Measurements from ENCODE around the gene KIAA2012.
A peak's percentile ranks its signal among the peaks of the same experiment; 100 is the strongest.

Gene KIAA2012

DNA sequence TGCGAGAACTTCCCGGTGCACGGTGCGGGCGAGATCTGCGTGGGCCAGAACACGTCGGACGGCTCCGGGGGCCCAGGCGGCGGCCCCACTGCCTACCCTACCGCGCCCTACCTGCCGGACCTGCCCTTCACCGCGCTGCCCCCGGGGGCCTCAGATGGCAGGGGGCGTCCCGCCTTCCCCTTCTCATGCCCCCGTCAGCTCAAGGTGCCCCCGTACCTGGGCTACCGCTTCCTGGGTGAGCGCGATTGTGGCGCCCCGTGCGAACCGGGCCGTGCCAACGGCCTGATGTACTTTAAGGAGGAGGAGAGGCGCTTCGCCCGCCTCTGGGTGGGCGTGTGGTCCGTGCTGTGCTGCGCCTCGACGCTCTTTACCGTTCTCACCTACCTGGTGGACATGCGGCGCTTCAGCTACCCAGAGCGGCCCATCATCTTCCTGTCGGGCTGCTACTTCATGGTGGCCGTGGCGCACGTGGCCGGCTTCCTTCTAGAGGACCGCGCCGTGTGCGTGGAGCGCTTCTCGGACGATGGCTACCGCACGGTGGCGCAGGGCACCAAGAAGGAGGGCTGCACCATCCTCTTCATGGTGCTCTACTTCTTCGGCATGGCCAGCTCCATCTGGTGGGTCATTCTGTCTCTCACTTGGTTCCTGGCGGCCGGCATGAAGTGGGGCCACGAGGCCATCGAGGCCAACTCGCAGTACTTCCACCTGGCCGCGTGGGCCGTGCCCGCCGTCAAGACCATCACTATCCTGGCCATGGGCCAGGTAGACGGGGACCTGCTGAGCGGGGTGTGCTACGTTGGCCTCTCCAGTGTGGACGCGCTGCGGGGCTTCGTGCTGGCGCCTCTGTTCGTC is 37.7 kb upstream of the KIAA2012 start:
- peak; percentile 94 for DNase-seq (ENCODE audit: low read depth)
- H3K4me3 ChIP-seq (ENCODE audit: low read length) = peak overlapping the region; percentile 76
- peak overlapping the region; percentile 79 for H3K9ac ChIP-seq (ENCODE audit: low read length)
- H3K27me3 ChIP-seq (replicated peaks; ENCODE audit: control insufficient read depth, insufficient read depth, low read length) = no peaks in the 10 kb centered on the region
- H3K4me1 ChIP-seq (ENCODE audit: control insufficient read depth, insufficient read depth, low read length) = peaks cover 69% of the 10 kb centered on the region
- H3K36me3 ChIP-seq (ENCODE audit: control insufficient read depth, insufficient read depth, low read length, severe bottlenecking) = no peaks in the 10 kb centered on the region
- no peaks in the 10 kb centered on the region for H3K9me3 ChIP-seq (ENCODE audit: control insufficient read depth, low read length)

- DNase-seq (ENCODE audit: low read depth) = no peak
- Histone ChIP-seq H3K36me3 (ENCODE audit: control insufficient read depth, insufficient read depth, low read length, severe bottlenecking) (no peaks in the 10 kb centered on the region), H3K4me1 (ENCODE audit: control insufficient read depth, insufficient read depth, low read length) (peaks cover 66% of the 10 kb centered on the region), H3K4me3 (ENCODE audit: low read length) (peak overlapping the region; percentile 76), H3K27me3 (replicated peaks; ENCODE audit: control insufficient read depth, insufficient read depth, low read length) (no peaks in the 10 kb centered on the region), H3K9ac (ENCODE audit: low read length) (no peak overlapping the region), H3K9me3 (ENCODE audit: control insufficient read depth, low read length) (no peaks in the 10 kb centered on the region)
Measured at GRCh38 chr2:202035941-202036372, 37.1 kb upstream of the KIAA2012 start.

GRCh38 chr2:202036601-202037037 is 36.4 kb upstream of the KIAA2012 start:
- H3K4me1 ChIP-seq (ENCODE audit: control insufficient read depth, insufficient read depth, low read length) = peaks cover 60% of the 10 kb centered on the region
- H3K9ac ChIP-seq (ENCODE audit: low read length) = peak overlapping the region; percentile 58
- peak; percentile 64 for DNase-seq (ENCODE audit: low read depth)
- H3K4me3 ChIP-seq (ENCODE audit: low read length) = peak overlapping the region; percentile 76
- no peaks in the 10 kb centered on the region for H3K9me3 ChIP-seq (ENCODE audit: control insufficient read depth, low read length)
- no peaks in the 10 kb centered on the region for H3K27me3 ChIP-seq (replicated peaks; ENCODE audit: control insufficient read depth, insufficient read depth, low read length)
- no peaks in the 10 kb centered on the region for H3K36me3 ChIP-seq (ENCODE audit: control insufficient read depth, insufficient read depth, low read length, severe bottlenecking)

GRCh38 chr2:202037086-202037485 is 36.0 kb upstream of the KIAA2012 start:
- H3K36me3 ChIP-seq (ENCODE audit: control insufficient read depth, insufficient read depth, low read length, severe bottlenecking) = no peaks in the 10 kb centered on the region
- peak overlapping the region; percentile 76 for H3K4me3 ChIP-seq (ENCODE audit: low read length)
- H3K9ac ChIP-seq (ENCODE audit: low read length) = peak overlapping the region; percentile 58
- DNase-seq (ENCODE audit: low read depth) = peak; percentile 66
- no peaks in the 10 kb centered on the region for H3K27me3 ChIP-seq (replicated peaks; ENCODE audit: control insufficient read depth, insufficient read depth, low read length)
- H3K4me1 ChIP-seq (ENCODE audit: control insufficient read depth, insufficient read depth, low read length) = peaks cover 55% of the 10 kb centered on the region
- H3K9me3 ChIP-seq (ENCODE audit: control insufficient read depth, low read length) = no peaks in the 10 kb centered on the region

DNA sequence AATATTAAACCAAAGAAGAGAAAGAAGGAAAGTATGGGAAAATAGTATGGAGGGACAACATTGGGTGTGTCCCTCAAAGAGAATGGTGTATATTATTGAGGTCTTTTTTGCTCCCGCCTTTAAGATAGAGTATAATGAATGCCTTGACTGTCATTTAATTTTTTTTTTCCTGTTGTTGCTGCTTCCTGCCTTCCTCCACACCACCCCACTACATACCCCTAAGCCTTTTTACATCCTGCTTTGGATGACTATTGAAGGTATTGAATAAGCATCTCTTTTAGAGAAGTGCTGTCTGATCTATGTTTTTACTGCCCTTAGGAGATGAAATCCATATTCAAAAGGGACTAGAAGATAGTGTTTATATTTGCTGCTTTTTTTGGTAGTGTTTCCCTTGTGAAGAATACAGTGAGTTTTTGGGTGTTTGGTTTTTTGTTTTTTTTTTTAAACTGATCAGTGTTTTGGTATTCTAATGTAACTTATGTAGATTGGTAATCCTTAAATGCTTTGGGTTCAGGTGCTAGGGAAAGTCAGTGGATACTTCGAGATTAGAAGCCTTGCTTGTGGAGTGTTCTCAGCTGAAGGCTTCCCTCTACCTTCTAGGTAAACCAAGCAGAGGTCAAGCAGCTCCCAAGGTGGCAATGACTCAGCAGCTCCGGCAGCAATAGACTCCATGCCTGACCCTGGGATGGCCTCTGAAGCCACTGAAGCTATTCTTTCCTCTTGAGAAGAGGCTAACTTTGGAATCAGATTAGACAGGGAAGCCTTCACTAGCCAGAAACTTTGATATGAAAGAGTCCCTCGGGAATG is 34.4 kb upstream of the KIAA2012 start:
- H3K9ac ChIP-seq (ENCODE audit: low read length) = no peak overlapping the region
- no peaks in the 10 kb centered on the region for H3K36me3 ChIP-seq (ENCODE audit: control insufficient read depth, insufficient read depth, low read length, severe bottlenecking)
- no peaks in the 10 kb centered on the region for H3K9me3 ChIP-seq (ENCODE audit: control insufficient read depth, low read length)
- H3K4me3 ChIP-seq (ENCODE audit: low read length) = no peak overlapping the region
- DNase-seq (ENCODE audit: low read depth) = peak; percentile 75
- peaks cover 48% of the 10 kb centered on the region for H3K4me1 ChIP-seq (ENCODE audit: control insufficient read depth, insufficient read depth, low read length)
- H3K27me3 ChIP-seq (replicated peaks; ENCODE audit: control insufficient read depth, insufficient read depth, low read length) = no peaks in the 10 kb centered on the region

- DNase-seq (ENCODE audit: low read depth) = peak; percentile 24
- Histone ChIP-seq H3K9ac (ENCODE audit: low read length) (no peak overlapping the region), H3K36me3 (ENCODE audit: control insufficient read depth, insufficient read depth, low read length, severe bottlenecking) (no peaks in the 10 kb centered on the region), H3K9me3 (ENCODE audit: control insufficient read depth, low read length) (no peaks in the 10 kb centered on the region), H3K4me3 (ENCODE audit: low read length) (no peak overlapping the region), H3K4me1 (ENCODE audit: control insufficient read depth, insufficient read depth, low read length) (peaks cover 48% of the 10 kb centered on the region), H3K27me3 (replicated peaks; ENCODE audit: control insufficient read depth, insufficient read depth, low read length) (no peaks in the 10 kb centered on the region)
Measured at GRCh38 chr2:202039278-202040078, 33.6 kb upstream of the KIAA2012 start.

GRCh38 chr2:202040079-202040844 is 32.8 kb upstream of the KIAA2012 start:
- Histone ChIP-seq H3K4me1 (ENCODE audit: control insufficient read depth, insufficient read depth, low read length) (peaks cover 42% of the 10 kb centered on the region), H3K4me3 (ENCODE audit: low read length) (no peak overlapping the region), H3K9me3 (ENCODE audit: control insufficient read depth, low read length) (no peaks in the 10 kb centered on the region), H3K36me3 (ENCODE audit: control insufficient read depth, insufficient read depth, low read length, severe bottlenecking) (no peaks in the 10 kb centered on the region), H3K9ac (ENCODE audit: low read length) (no peak overlapping the region), H3K27me3 (replicated peaks; ENCODE audit: control insufficient read depth, insufficient read depth, low read length) (no peaks in the 10 kb centered on the region)
- DNase-seq (ENCODE audit: low read depth) = no peak

DNA sequence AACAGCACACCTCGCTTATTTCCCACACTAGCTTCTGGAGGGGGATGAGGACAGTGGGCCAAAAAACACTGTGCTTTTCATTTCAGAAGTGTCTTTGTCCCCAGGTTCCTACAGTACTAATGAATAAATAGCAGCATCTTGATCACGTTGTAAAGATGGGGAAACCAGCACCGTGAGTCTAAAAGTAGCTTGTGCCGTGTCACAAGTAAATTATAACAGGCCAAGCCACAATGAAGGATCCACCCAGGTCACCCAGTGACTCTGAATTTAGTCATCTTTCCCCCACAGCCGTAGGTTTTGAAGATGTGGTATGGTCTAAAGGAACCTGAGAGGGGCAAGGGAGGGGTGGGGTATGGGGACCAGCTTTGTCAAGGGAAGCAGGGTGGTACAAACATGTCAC is 30.6 kb upstream of the KIAA2012 start:
- Histone ChIP-seq H3K9me3 (ENCODE audit: control insufficient read depth, low read length) (no peaks in the 10 kb centered on the region), H3K4me1 (ENCODE audit: control insufficient read depth, insufficient read depth, low read length) (peaks cover 23% of the 10 kb centered on the region), H3K4me3 (ENCODE audit: low read length) (no peak overlapping the region), H3K36me3 (ENCODE audit: control insufficient read depth, insufficient read depth, low read length, severe bottlenecking) (no peaks in the 10 kb centered on the region), H3K9ac (ENCODE audit: low read length) (no peak overlapping the region), H3K27me3 (replicated peaks; ENCODE audit: control insufficient read depth, insufficient read depth, low read length) (peaks cover 13% of the 10 kb centered on the region)
- no peak for DNase-seq (ENCODE audit: low read depth)

DNA sequence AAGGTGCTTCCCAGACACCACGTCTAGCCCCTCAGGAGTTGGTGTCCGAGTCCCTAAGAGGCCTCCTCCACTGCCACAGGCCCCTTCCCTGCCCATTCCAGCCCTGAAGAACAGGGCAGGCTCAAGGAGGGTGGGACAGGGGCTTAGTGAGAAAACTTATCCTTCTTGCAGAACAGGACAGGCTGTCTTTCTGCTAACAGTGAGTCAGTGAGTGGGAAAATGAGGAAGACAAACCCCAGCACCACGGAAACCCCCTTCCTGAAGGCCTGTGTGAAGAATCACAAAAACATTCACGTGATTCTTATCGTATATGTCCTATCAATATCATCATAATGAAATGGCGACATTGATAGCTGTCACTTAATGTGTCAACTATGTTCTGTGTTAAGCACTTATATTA is 29.6 kb upstream of the KIAA2012 start:
- Histone ChIP-seq H3K9ac (ENCODE audit: low read length) (no peak overlapping the region), H3K4me1 (ENCODE audit: control insufficient read depth, insufficient read depth, low read length) (peaks cover 14% of the 10 kb centered on the region), H3K27me3 (replicated peaks; ENCODE audit: control insufficient read depth, insufficient read depth, low read length) (peaks cover 13% of the 10 kb centered on the region), H3K9me3 (ENCODE audit: control insufficient read depth, low read length) (no peaks in the 10 kb centered on the region), H3K4me3 (ENCODE audit: low read length) (no peak overlapping the region), H3K36me3 (ENCODE audit: control insufficient read depth, insufficient read depth, low read length, severe bottlenecking) (no peaks in the 10 kb centered on the region)
- DNase-seq (ENCODE audit: low read depth) = no peak

DNA sequence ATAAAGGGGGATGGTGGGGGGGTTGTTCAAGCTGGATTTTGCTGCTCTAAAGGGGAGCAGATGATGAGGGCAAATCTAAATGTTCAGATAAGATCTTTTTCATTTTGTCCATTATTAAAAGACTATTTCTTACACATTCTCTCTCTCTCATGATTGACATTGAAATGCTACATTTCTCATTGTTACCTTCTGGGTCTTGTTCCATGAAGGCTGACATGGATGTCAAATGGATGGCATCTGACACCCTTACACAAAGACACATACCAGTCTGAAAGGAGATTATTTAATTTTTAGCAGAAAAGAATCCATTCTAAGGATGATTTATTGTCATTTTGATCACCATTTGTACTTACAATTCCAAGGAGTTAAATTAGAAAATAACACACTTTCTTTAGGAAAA is 28.3 kb upstream of the KIAA2012 start:
- peaks cover 13% of the 10 kb centered on the region for H3K27me3 ChIP-seq (replicated peaks; ENCODE audit: control insufficient read depth, insufficient read depth, low read length)
- no peak overlapping the region for H3K9ac ChIP-seq (ENCODE audit: low read length)
- no peaks in the 10 kb centered on the region for H3K36me3 ChIP-seq (ENCODE audit: control insufficient read depth, insufficient read depth, low read length, severe bottlenecking)
- H3K4me1 ChIP-seq (ENCODE audit: control insufficient read depth, insufficient read depth, low read length) = peaks cover 1% of the 10 kb centered on the region
- no peaks in the 10 kb centered on the region for H3K9me3 ChIP-seq (ENCODE audit: control insufficient read depth, low read length)
- no peak for DNase-seq (ENCODE audit: low read depth)
- H3K4me3 ChIP-seq (ENCODE audit: low read length) = no peak overlapping the region

All from adipocyte (in vitro differentiated cells).